ENCODE measurements around the gene CTSC. TPM values are rescaled to one million over a fixed set of nuclear protein-coding genes. Genes with fewer than 3 reads are reported as not detected.

The CTSC gene
- total RNA-seq, 1 experiment from 2014 or later, result 250 TPM

- H3K4me1 Mint-ChIP-seq (ENCODE audit: low read depth, unreplicated experiment), result no peaks in the 10 kb centered on the region
- no peak overlapping the region for H3K27ac Mint-ChIP-seq (ENCODE audit: unreplicated experiment)
- Histone ChIP-seq H3K4me1 (no peaks in the 10 kb centered on the region; the same call in 1 of the 2 replicates), H3K27me3 (replicated peaks; ENCODE audit: control insufficient read depth, insufficient read depth, low read length) (no peaks in the 10 kb centered on the region), H3K9me3 (no peaks in the 10 kb centered on the region), H3K36me3 (ENCODE audit: control insufficient read depth, insufficient read depth, low read length) (no peaks in the 10 kb centered on the region), H3K4me3 (ENCODE audit: low read depth, low read length) (no peak overlapping the region)
- ChIA-PET CTCF (no interaction called here), POLR2A (no interaction called here)
- no peaks in the 10 kb centered on the region for H3K9me3 Mint-ChIP-seq (ENCODE audit: unreplicated experiment)
- H3K27me3 Mint-ChIP-seq (ENCODE audit: insufficient read depth, unreplicated experiment), result no peaks in the 10 kb centered on the region
- intact Hi-C loops (cut with micrococcal nuclease; ENCODE audit: unreplicated experiment), result no loop called here
- no peak overlapping the region for H3K4me3 Mint-ChIP-seq (ENCODE audit: unreplicated experiment)
- BruUV-seq (replicated peaks), result no TSS peak
- H3K36me3 Mint-ChIP-seq (ENCODE audit: insufficient read depth, unreplicated experiment), result peaks cover 18% of the 10 kb centered on the region
- no peak for TF ChIP-seq CTCF (IDR thresholded peaks at IDR 0.05; ENCODE audit: insufficient read depth in 1 of 2, low read depth in 1 of 2, low read length in 1 of 2, severe bottlenecking in 1 of 2, unreplicated experiment in 1 of 2)
- no peak for DNase-seq
Measured at GRCh38 chr11:88320149-88320559, 17.4 kb downstream of the CTSC start.

- Mint-ChIP-seq H3K36me3 (ENCODE audit: insufficient read depth, unreplicated experiment) (peaks cover 18% of the 10 kb centered on the region), H3K27ac (ENCODE audit: unreplicated experiment) (no peak overlapping the region)
Measured at GRCh38 chr11:88318017-88318416, 19.5 kb downstream of the CTSC start.

DNA sequence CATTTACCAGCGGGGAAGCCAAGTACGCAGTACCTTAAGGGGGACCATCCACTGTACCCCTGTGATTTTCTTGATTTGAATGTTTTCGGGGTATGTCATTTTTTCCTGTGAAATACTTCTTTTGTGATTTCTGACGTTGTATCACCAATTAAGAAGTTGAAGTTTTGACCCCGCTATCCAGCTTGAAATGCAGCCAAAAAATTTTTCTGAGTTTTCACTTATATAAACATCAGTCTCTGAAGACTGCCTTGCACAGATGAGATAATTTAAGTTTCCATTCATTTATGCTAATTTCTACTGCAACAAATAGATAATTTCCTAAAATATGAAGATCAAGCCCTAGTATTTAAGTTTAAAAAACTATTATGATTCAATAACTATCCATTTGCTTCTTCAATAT lies 20.0 kb downstream of the CTSC start:
- TF ChIP-seq CTCF (IDR thresholded peaks at IDR 0.05; ENCODE audit: insufficient read depth in 1 of 2, low read depth in 1 of 2, low read length in 1 of 2, severe bottlenecking in 1 of 2, unreplicated experiment in 1 of 2), result no peak
- no peaks in the 10 kb centered on the region; the same call in 1 of the 2 replicates for H3K4me1 ChIP-seq
- ChIA-PET POLR2A (no interaction called here), CTCF (no interaction called here)
- intact Hi-C loops (cut with micrococcal nuclease; ENCODE audit: unreplicated experiment), result no loop called here
- BruUV-seq (replicated peaks), result no TSS peak
- H3K4me3 ChIP-seq (ENCODE audit: low read depth, low read length), result no peak overlapping the region
- no peaks in the 10 kb centered on the region for H3K9me3 ChIP-seq
- H3K27me3 ChIP-seq (replicated peaks; ENCODE audit: control insufficient read depth, insufficient read depth, low read length), result no peaks in the 10 kb centered on the region
- no peaks in the 10 kb centered on the region for H3K4me1 Mint-ChIP-seq (ENCODE audit: low read depth, unreplicated experiment)
- DNase-seq, result no peak
- H3K27me3 Mint-ChIP-seq (ENCODE audit: insufficient read depth, unreplicated experiment), result no peaks in the 10 kb centered on the region
- H3K27ac Mint-ChIP-seq (ENCODE audit: unreplicated experiment), result no peak overlapping the region
- H3K36me3 ChIP-seq (ENCODE audit: control insufficient read depth, insufficient read depth, low read length), result no peaks in the 10 kb centered on the region
- no peaks in the 10 kb centered on the region for H3K9me3 Mint-ChIP-seq (ENCODE audit: unreplicated experiment)
- no peak overlapping the region for H3K4me3 Mint-ChIP-seq (ENCODE audit: unreplicated experiment)
- peaks cover 18% of the 10 kb centered on the region for H3K36me3 Mint-ChIP-seq (ENCODE audit: insufficient read depth, unreplicated experiment)

More at GRCh38 chr11:88318017-88318416, 19.5 kb downstream of the CTSC start:
- Histone ChIP-seq H3K36me3 (ENCODE audit: control insufficient read depth, insufficient read depth, low read length) (no peaks in the 10 kb centered on the region), H3K4me3 (ENCODE audit: low read depth, low read length) (no peak overlapping the region), H3K4me1 (no peaks in the 10 kb centered on the region; the same call in 1 of the 2 replicates), H3K27me3 (replicated peaks; ENCODE audit: control insufficient read depth, insufficient read depth, low read length) (no peaks in the 10 kb centered on the region), H3K9me3 (no peaks in the 10 kb centered on the region)
- ChIA-PET CTCF (no interaction called here), POLR2A (no interaction called here)
- intact Hi-C loops (cut with micrococcal nuclease; ENCODE audit: unreplicated experiment), result no loop called here
- no TSS peak for BruUV-seq (replicated peaks)
- no peak for DNase-seq
- Mint-ChIP-seq H3K4me1 (ENCODE audit: low read depth, unreplicated experiment) (no peaks in the 10 kb centered on the region), H3K4me3 (ENCODE audit: unreplicated experiment) (no peak overlapping the region), H3K9me3 (ENCODE audit: unreplicated experiment) (no peaks in the 10 kb centered on the region), H3K27me3 (ENCODE audit: insufficient read depth, unreplicated experiment) (no peaks in the 10 kb centered on the region)
- no peak for TF ChIP-seq CTCF (IDR thresholded peaks at IDR 0.05; ENCODE audit: insufficient read depth in 1 of 2, low read depth in 1 of 2, low read length in 1 of 2, severe bottlenecking in 1 of 2, unreplicated experiment in 1 of 2)

Measured in Caco-2 (cell line).